HG03064 (cell line): ENCODE data around the gene DCAF7.
A peak's percentile ranks its signal among the peaks of the same experiment; 100 is the strongest.

Experiments
- ATAC-seq: cut with Tn5 transposase; IDR thresholded peaks from one replicate; pipeline ENCODE4 v1.9.1; 2021; ENCODE audit warnings: low read depth; ENCODE audit not compliant: unreplicated experiment

The DCAF7 gene, protein sequence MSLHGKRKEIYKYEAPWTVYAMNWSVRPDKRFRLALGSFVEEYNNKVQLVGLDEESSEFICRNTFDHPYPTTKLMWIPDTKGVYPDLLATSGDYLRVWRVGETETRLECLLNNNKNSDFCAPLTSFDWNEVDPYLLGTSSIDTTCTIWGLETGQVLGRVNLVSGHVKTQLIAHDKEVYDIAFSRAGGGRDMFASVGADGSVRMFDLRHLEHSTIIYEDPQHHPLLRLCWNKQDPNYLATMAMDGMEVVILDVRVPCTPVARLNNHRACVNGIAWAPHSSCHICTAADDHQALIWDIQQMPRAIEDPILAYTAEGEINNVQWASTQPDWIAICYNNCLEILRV

DNA sequence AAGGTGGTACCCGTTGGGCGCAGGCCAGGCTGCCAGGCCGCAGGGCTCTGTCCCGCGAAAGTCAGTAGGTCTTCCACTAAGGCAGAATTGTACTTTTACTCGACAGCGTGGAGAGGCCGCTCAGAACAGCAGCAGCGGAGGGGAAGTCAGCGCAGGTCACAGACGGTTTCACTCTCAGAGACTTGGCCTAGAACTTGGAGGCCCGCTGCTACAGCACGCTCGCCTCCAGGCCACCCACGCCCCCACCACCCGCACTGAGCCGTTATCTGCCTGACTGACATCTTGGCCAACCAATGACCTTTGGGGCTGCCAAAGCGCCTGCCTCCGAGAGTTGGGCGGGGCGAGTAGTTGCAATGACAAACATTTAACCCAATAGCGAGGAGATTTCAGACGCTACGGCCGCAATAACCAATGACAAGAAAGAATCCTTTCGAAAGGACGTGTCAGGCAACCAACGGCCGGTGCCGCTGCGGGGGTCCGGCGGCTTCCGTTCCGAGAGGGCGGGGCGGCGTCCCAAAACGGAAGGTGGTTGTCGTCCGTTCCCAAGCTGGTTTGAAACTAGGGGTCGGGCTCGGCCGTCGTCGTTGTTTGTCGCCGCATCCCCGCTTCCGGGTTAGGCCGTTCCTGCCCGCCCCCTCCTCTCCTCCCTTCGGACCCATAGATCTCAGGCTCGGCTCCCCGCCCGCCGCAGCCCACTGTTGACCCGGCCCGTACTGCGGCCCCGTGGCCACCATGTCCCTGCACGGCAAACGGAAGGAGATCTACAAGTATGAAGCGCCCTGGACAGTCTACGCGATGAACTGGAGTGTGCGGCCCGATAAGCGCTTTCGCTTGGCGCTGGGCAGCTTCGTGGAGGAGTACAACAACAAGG, at the start of gene DCAF7:
Gene DCAF7 (plus strand): TSS at position 532 of the 871 bp plus-strand sequence. CDS start 201 bp downstream, at position 733.
- ATAC-seq: peak; percentile 96

- no peak for ATAC-seq
These were observed 49.5 kb upstream of the DCAF7 start for GRCh38 chr17:63500543-63501390.

- ATAC-seq: no peak
These were observed 47.0 kb upstream of the DCAF7 start for GRCh38 chr17:63503341-63503705.

GRCh38 chr17:63504261-63504660, 46.0 kb upstream of the DCAF7 start:
- no peak for ATAC-seq

DNA sequence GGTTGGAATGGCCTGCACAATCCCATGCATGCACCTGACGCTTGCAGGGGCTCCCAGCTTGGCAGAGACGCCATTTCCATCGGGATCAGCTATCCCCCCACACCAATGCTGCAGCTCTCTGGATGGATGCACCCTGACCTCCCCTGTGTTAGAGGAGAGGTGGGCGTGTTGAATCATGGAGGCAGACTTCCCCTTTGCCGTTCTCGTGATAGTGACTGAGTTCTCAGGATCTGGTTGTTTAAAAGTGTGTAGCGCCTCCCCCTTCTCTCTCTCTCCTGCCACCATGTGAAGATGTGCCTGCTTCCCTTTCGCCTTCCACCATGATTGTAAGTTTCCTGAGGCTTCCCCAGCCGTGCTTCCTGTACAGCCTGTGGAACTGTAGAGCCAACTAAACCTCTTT, 44.9 kb upstream of the DCAF7 start:
- no peak for ATAC-seq

- ATAC-seq: no peak
These were observed 43.6 kb upstream of the DCAF7 start for GRCh38 chr17:63506627-63507026.

- ATAC-seq: no peak
These were observed 38.9 kb upstream of the DCAF7 start for GRCh38 chr17:63511331-63511730.

GRCh38 chr17:63512388-63512787, 37.9 kb upstream of the DCAF7 start:
- no peak for ATAC-seq

DNA sequence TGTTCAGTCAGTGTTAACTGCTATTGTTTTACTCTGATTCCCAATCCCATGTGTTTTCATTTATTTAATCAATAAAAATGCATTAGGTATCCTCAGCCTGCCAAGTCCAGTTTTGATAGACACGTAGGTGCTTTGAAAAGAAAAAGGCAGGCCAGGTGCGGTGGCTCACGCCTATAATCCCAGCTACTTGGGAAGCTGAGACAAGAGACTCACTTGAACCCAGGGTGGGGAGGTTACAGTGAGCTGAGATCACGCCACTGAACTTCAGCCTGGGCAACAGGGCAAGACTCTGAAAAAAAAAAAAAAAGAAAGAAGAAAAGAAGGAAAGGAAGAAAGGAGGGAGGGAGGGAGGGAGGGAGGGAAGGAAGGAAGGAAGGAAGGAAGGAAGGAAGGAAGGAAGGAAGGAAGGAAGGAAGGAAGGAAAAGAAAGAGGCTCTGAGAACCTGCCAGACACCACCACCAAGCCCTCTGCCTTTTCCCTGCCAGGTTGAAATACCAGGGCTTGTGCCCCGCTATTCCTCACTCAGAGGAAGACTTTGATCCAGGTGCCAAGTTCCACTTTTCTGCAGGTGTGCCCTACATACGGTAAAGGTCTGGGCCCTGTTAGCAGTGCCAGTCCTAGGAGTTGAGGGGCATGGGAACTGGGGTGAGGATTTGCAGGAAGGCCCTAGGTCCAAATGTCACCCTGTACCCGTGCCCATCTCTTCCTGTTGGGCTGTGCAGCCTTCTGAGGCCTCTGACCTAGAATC, 37.2 kb upstream of the DCAF7 start:
- no peak for ATAC-seq

DNA sequence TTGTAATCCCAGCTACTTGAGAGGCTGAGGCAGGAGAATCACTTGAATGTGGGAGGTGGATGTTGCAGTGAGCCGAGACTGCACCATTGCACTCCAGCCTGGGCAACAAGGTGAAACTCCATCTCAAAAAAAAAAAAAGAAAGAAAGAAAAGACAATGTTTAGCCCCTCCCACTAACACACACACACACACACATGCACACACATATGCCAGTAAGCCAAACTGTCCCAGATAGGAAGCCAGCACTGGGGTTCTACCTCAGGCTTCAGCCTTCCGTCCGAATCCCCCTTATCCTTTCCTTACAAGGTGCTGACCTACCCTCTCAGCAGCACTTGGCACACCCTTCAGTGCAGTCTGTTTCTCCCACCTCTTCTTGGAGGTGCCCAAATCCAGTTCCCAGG, 35.8 kb upstream of the DCAF7 start:
- no peak for ATAC-seq

DNA sequence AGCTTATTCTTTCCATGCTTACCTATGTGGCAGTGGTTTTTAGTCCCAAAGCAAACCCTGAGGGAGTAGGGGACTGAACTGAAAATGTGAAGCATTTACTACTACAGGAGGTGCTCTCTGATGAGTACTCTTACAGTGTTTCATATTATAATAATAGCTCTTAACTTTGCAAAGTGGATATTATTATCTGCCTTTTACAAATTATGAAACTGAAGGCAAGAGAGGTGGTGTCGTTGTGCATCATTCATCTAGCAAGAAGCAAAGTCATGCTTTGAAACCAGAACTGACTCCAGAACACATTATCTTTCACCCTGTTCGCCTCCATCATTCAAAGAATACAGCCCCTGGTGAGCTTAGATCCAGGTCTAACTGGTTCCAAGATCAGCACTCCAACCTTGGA, 35.3 kb upstream of the DCAF7 start:
- ATAC-seq: no peak

DNA sequence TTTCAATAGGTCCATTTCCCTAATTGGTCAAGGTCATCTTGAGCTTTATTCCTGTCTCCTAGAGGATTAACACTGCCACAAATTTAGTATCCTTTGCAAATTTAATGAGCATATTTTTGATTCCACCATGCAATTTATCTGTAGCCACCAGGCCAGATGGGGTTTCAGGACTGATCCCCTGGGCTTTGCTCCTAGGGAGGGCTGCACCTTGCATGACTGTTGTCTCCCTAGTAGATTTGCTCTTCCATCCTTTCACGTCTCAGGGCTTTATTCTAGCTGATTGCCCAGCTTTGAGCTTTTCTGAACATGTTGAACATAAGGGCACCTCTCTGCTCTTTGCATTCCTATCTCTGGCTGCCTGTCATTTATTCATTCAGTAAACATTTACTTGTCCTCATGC, 34.9 kb upstream of the DCAF7 start:
- no peak for ATAC-seq

- no peak for ATAC-seq
These were observed 33.1 kb upstream of the DCAF7 start for GRCh38 chr17:63516910-63517824.

GRCh38 chr17:63517825-63518534, 32.3 kb upstream of the DCAF7 start:
- no peak for ATAC-seq

DNA sequence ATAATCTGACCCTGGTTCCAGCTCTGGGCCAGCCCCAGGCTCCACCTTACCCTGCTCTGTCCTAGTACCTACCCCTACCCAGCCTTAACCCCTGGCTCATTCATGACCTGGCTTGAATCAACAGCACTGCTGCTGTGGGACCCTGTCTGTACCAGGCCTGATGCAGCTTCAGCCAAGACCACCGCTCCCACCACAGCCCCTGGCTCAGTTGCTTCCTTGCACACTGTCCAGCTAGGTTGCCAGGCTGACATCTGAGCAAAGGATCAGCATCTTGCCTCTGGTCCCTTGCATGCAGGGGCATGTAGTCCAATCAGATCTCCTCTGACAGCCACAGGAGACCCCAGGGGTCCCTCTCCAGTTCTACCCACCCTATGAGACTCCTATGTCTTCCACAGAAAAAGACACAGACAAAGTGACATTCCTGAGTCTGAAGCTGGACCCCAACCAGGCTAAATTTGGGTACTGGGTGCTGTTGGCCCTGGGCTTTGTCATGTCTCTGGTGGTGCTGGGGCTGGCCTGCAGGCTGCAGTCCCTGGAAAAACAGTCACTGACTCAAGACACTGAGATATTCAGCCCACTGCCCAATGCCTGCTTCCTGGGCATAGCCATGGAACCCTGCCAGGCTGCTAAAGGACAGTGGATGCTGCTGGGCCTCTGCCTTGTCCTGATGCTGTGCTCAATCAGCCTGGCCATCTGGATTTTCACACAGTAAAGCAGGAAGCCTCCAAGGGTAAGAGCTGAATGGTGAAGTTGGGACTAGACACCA, 31.0 kb upstream of the DCAF7 start:
- ATAC-seq: no peak

DNA sequence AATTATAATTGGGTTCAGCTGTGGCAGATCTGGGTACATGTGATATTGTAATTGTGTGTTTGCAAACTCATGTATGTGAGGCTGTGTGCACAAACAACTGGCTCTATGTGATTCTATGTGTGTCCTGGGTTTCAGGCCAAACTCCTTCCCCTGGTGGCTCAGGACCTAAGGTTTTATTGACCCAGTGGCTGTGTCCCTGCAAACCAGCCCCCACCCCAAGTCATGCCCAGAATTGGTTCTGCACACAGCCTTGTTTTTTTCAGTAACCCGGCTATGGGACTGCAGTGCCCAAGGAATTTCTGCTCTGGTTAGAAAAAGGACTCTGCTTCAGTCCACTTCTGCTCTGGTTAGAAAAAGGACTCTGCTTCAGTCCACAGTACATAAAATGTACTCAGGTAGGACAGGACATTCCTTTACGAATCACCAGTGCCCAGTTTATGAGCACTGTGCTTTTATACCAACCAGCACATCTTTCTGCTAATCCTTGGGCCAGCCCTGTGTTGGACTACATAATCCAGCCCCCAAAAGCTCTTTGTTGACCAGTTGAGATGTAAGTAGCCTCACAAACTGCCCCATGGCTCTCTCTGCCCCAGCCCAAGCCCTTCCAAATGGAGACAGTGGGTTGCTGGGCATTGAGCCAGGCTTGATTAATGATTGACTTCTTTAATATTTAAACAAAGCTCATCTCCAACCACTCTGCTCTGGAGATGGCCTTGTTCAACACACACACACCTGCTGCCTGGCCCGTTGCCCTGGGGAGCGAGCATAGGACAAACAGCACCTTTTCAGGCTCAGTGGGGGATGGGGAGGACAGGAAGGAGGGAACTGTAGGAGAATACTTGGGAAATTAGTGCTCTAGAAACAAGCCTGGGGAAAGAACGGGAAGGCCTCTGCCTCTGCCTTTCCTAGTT, 30.1 kb upstream of the DCAF7 start:
- no peak for ATAC-seq
